Uterus (tissue), 4 donors: ENCODE measurements around the gene ERLIN1. TPM values are rescaled to one million over a fixed set of nuclear protein-coding genes. Genes with fewer than 3 reads are reported as not detected.

Experiments used
- DNase-seq, 2 donors: peaks; one replicate each; pipeline ENCODE4 v3.0.0-alpha.2; 2019 to 2020
- H3K27ac ChIP-seq, 2 donors: fragments of 200-600 bp; sonication (generic); 1 replicate in 1 of 2; 2 replicates in 1 of 2; pipeline ENCODE4 v1.5.1; 2016 to 2018
- H3K27me3 ChIP-seq, 2 donors: fragments of 200-600 bp; sonication (generic); one replicate each; pipeline ENCODE4 v1.5.1; 2018 to 2019; ENCODE audit warnings: control low read depth in 1 of 2
- H3K36me3 ChIP-seq, 2 donors: fragments of 200-600 bp; sonication (generic); one replicate each; pipeline ENCODE4 v1.5.1; 2019; ENCODE audit warnings: control low read depth in 1 of 2
- H3K4me1 ChIP-seq, 2 donors: fragments of 200-600 bp; sonication (generic); one replicate each; pipeline ENCODE4 v1.5.1; 2018 to 2019; ENCODE audit warnings: control low read depth in 1 of 2
- H3K4me3 ChIP-seq, 2 donors: fragments of 200-600 bp; sonication (generic); 1 replicate in 1 of 2; 2 replicates in 1 of 2; pipeline ENCODE4 v1.5.1; 2018 to 2019; ENCODE audit warnings: mild to moderate bottlenecking in 1 of 2
- H3K9me3 ChIP-seq, 2 donors: fragments of 200-600 bp; sonication (generic); one replicate each; pipeline ENCODE4 v1.5.1; 2019; ENCODE audit warnings: control low read depth in 1 of 2
- CTCF ChIP-seq, 4 experiments: fragments of 200-600 bp in 2 of 4; fragments of 450-650 bp in 2 of 4; sonication (generic) in 2 of 4; IDR thresholded peaks; one replicate each; pipeline ENCODE4 v1.5.1; 2016 to 2019; ENCODE audit warnings: antibody characterized with exemption in 4 of 4, mild to moderate bottlenecking in 2 of 4, moderate library complexity in 1 of 4
- POLR2A ChIP-seq, 2 donors: fragments of 450-650 bp; IDR thresholded peaks; one replicate each; pipeline ENCODE4 v1.6.1; 2016; ENCODE audit warnings: antibody characterized with exemption in 2 of 2, mild to moderate bottlenecking in 1 of 2, moderate library complexity in 1 of 2
- intact Hi-C: fragments of 100-400 bp; cut with DNase I; formaldehyde crosslinking; loops from one replicate; pipeline ENCODE4 v1.15.1; 2023; ENCODE audit warnings: low total_unique reads
- total RNA-seq, 4 donors: library from RNA; depleted of rRNA in 3 of 4; stranded (reverse); fragments of >200 nt in 3 of 4; gene quantifications; one replicate each; pipeline versions ENCODE4 v1.1.0 to v1.2.4, GENCODE V29; 2014 to 2023
- donor health status: DM: yes; HTN: yes; CAD: no.

Gene ERLIN1
- total RNA-seq, 4 donors from 2014 or later = 2.4 to 44.8 (median 16.7) TPM

- DNase-seq = no peak
- Histone ChIP-seq H3K4me1 (no peaks in the 10 kb centered on the region), H3K36me3 (no peaks in the 10 kb centered on the region), H3K27ac (no peak overlapping the region), H3K27me3 (peaks cover 0 to 8% of the 10 kb centered on the region in 2 donors), H3K9me3 (no peaks in the 10 kb centered on the region), H3K4me3 (no peak overlapping the region)
- intact Hi-C loops = no loop called here
- TF ChIP-seq CTCF (IDR thresholded peaks at IDR 0.05) (no peak), POLR2A (IDR thresholded peaks at IDR 0.05) (no peak)
Measured at GRCh38 chr10:100114976-100115770, 70.7 kb downstream of the ERLIN1 start.

GRCh38 chr10:100114460-100114859 is 71.4 kb downstream of the ERLIN1 start:
- Histone ChIP-seq H3K27ac (no peak overlapping the region), H3K36me3 (no peaks in the 10 kb centered on the region), H3K4me3 (no peak overlapping the region), H3K27me3 (peaks cover 0 to 8% of the 10 kb centered on the region in 2 donors), H3K9me3 (no peaks in the 10 kb centered on the region), H3K4me1 (no peaks in the 10 kb centered on the region)
- TF ChIP-seq CTCF (IDR thresholded peaks at IDR 0.05) = no peak
- TF ChIP-seq POLR2A (IDR thresholded peaks at IDR 0.05) = no peak
- no peak for DNase-seq
- intact Hi-C loops = no loop called here

GRCh38 chr10:100109670-100110069 is 76.2 kb downstream of the ERLIN1 start:
- Histone ChIP-seq H3K9me3 (no peaks in the 10 kb centered on the region), H3K27me3 (no peaks in the 10 kb centered on the region), H3K4me1 (no peaks in the 10 kb centered on the region), H3K36me3 (no peaks in the 10 kb centered on the region), H3K4me3 (no peak overlapping the region), H3K27ac (no peak overlapping the region)
- TF ChIP-seq CTCF (IDR thresholded peaks at IDR 0.05) (no peak), POLR2A (IDR thresholded peaks at IDR 0.05) (no peak)
- DNase-seq = no peak
- intact Hi-C loops = no loop called here

GRCh38 chr10:100106865-100107264 is 79.0 kb downstream of the ERLIN1 start:
- TF ChIP-seq POLR2A (IDR thresholded peaks at IDR 0.05) (no peak), CTCF (IDR thresholded peaks at IDR 0.05) (no peak)
- no peak overlapping the region for H3K27ac ChIP-seq
- H3K36me3 ChIP-seq = no peaks in the 10 kb centered on the region
- intact Hi-C loops = no loop called here
- no peak for DNase-seq
- H3K27me3 ChIP-seq = no peaks in the 10 kb centered on the region
- no peak overlapping the region for H3K4me3 ChIP-seq
- no peaks in the 10 kb centered on the region for H3K4me1 ChIP-seq
- H3K9me3 ChIP-seq = no peaks in the 10 kb centered on the region

- H3K9me3 ChIP-seq = no peaks in the 10 kb centered on the region
- H3K36me3 ChIP-seq = no peaks in the 10 kb centered on the region
- H3K4me3 ChIP-seq = no peak overlapping the region
- TF ChIP-seq POLR2A (IDR thresholded peaks at IDR 0.05) (no peak), CTCF (IDR thresholded peaks at IDR 0.05) (no peak)
- DNase-seq = no peak
- no peaks in the 10 kb centered on the region for H3K4me1 ChIP-seq
- intact Hi-C loops = no loop called here
- H3K27me3 ChIP-seq = no peaks in the 10 kb centered on the region
- H3K27ac ChIP-seq = no peak overlapping the region
Measured at GRCh38 chr10:100104300-100104699, 81.5 kb downstream of the ERLIN1 start.
